GM12878 (cell line): ENCODE data around the gene DDR1. TPM values are rescaled to one million over a fixed set of nuclear protein-coding genes. Genes with fewer than 3 reads are reported as not detected.

Source experiments
- ATAC-seq: fragments of 200-7000 bp; cut with Tn5 transposase; 3 replicates; pipeline ENCODE4 v1.9.1; 2020; ENCODE audit warnings: mild to moderate bottlenecking, moderate library complexity
- Bru-seq: library from RNA; stranded (reverse); fragments of 400-500 nt; gene quantifications from one replicate; lab custom pipeline; 2021; lab: Mats Ljungman, UMichigan
- BruChase-seq, 2 experiments: library from RNA; stranded (reverse); fragments of 400-500 nt; gene quantifications; one replicate each; lab custom pipeline; 2021; lab: Mats Ljungman, UMichigan
- BruUV-seq: library from RNA; stranded (reverse); fragments of 400-500 nt; replicated peaks from 2 replicates; lab custom pipeline; 2021; lab: Mats Ljungman, UMichigan
- CTCF ChIA-PET: fragments of 300-600 bp; sonication (Branson Sonifier 250); formaldehyde crosslinking; extraction: SDS; loops from one replicate; lab custom pipeline; 2021; ENCODE audit warnings: inconsistent platforms; lab: Yijun Ruan, JAX
- POLR2A ChIA-PET: fragments of 350-600 bp; formaldehyde crosslinking; extraction: SDS; loops from one replicate; lab custom pipeline; 2021; ENCODE audit warnings: inconsistent platforms; lab: Charles Lee
- RAD21 ChIA-PET: fragments of 300-600 bp; sonication (Branson Sonifier 250); formaldehyde crosslinking; loops from one replicate; lab custom pipeline; 2023; ENCODE audit warnings: antibody characterized with exemption; ENCODE audit not compliant: unreplicated experiment; lab: Charles Lee
- SMC1A ChIA-PET: fragments of 300-600 bp; sonication (Branson Sonifier 250); formaldehyde crosslinking; loops from one replicate; lab custom pipeline; 2023; ENCODE audit not compliant: unreplicated experiment, uncharacterized antibody; lab: Charles Lee
- DNase-seq: peaks from one replicate; pipeline ENCODE4 v3.0.0-alpha.2; 2011; ENCODE audit warnings: low read depth, low spot score
- FAIRE-seq: peaks from 3 replicates; lab custom pipeline; 2011; peaks lifted over from hg19 to GRCh38; lab: Jason Lieb, UNC
- H2AFZ ChIP-seq: 2 replicates; pipeline ENCODE4 v1.6.0; 2011; ENCODE audit warnings: low read depth, low read length, control low read depth; ENCODE audit not compliant: control insufficient read depth
- H3K27ac ChIP-seq: 2 replicates; pipeline ENCODE4 v1.5.1; 2011; ENCODE audit warnings: control low read depth; ENCODE audit not compliant: control insufficient read depth, insufficient read depth
- H3K27me3 ChIP-seq, 2 experiments: replicated peaks in 1 of 2; 2 replicates each; pipeline versions ENCODE4 v1.6.0 to v1.6.1; 2011; ENCODE audit warnings: low read length in 1 of 2; ENCODE audit not compliant: control insufficient read depth in 2 of 2, insufficient read depth in 2 of 2
- H3K36me3 ChIP-seq, 2 experiments: 2 replicates each; pipeline ENCODE4 v1.5.1; 2011; ENCODE audit warnings: low read length in 1 of 2; ENCODE audit not compliant: control insufficient read depth in 2 of 2, insufficient read depth in 2 of 2
- H3K4me1 ChIP-seq: 2 replicates; pipeline ENCODE4 v1.6.1; 2011; ENCODE audit warnings: mild to moderate bottlenecking, low read length, moderate library complexity, mixed read lengths; ENCODE audit not compliant: control insufficient read depth, insufficient read depth
- H3K4me2 ChIP-seq: 2 replicates; pipeline ENCODE4 v1.6.0; 2011; ENCODE audit warnings: control low read depth; ENCODE audit not compliant: control insufficient read depth, insufficient read depth
- H3K4me3 ChIP-seq: fragments of 200-600 bp; sonication (generic); 2 replicates; pipeline ENCODE4 v1.5.1; 2016
- H3K79me2 ChIP-seq: 2 replicates; pipeline ENCODE4 v1.6.0; 2011; ENCODE audit warnings: low read length; ENCODE audit not compliant: control insufficient read depth, insufficient read depth
- H3K9ac ChIP-seq: 2 replicates; pipeline ENCODE4 v1.8.0; 2011; ENCODE audit warnings: low read length, control low read depth, mixed read lengths; ENCODE audit not compliant: control insufficient read depth, insufficient read depth
- H3K9me3 ChIP-seq: replicated peaks from 3 replicates; pipeline ENCODE4 v1.5.1; 2011; ENCODE audit warnings: mild to moderate bottlenecking, low read length; ENCODE audit not compliant: control insufficient read depth, insufficient read depth
- H4K20me1 ChIP-seq: 2 replicates; pipeline ENCODE4 v1.6.0; 2011; ENCODE audit not compliant: control insufficient read depth, insufficient read depth
- BHLHE40 ChIP-seq, 2 experiments: fragments of 450-650 bp in 1 of 2; IDR thresholded peaks; 2 replicates each; pipeline ENCODE4 v1.6.1; 2011 to 2017; ENCODE audit warnings: low read depth in 2 of 2, borderline replicate concordance in 1 of 2, improper control_type of control experiment in 1 of 2, low read length in 1 of 2, mild to moderate bottlenecking in 1 of 2
- BRCA1 ChIP-seq: IDR thresholded peaks from 2 replicates; pipeline ENCODE4 v1.6.1; 2011; ENCODE audit warnings: low read depth, low read length, improper control_type of control experiment
- CHD1 ChIP-seq: IDR thresholded peaks from 2 replicates; pipeline ENCODE4 v1.6.1; 2012; ENCODE audit warnings: low read depth, low read length, improper control_type of control experiment
- CHD4 ChIP-seq: fragments of 200-600 bp; sonication (generic); IDR thresholded peaks from 2 replicates; pipeline ENCODE4 v1.6.1; 2016; ENCODE audit warnings: mild to moderate bottlenecking
- CREM ChIP-seq: IDR thresholded peaks from 2 replicates; pipeline ENCODE4 v1.6.1; 2014; ENCODE audit warnings: antibody characterized with exemption, low read depth
- DPF2 ChIP-seq: fragments of 450-650 bp; IDR thresholded peaks from 2 replicates; pipeline ENCODE4 v1.6.1; 2017; ENCODE audit warnings: mild to moderate bottlenecking
- GATAD2B ChIP-seq: fragments of 450-650 bp; conservative IDR thresholded peaks from 2 replicates; pipeline ENCODE4 v1.6.1; 2017; ENCODE audit warnings: low read depth, mild to moderate bottlenecking, moderate library complexity
- JUNB ChIP-seq: IDR thresholded peaks from 2 replicates; pipeline ENCODE4 v1.6.1; 2016; ENCODE audit warnings: antibody characterized with exemption, mild to moderate bottlenecking
- NR2C1 ChIP-seq: fragments of 450-650 bp; IDR thresholded peaks from 2 replicates; pipeline ENCODE4 v1.6.1; 2017; ENCODE audit warnings: antibody characterized with exemption, mild to moderate bottlenecking, moderate library complexity
- PAX8 ChIP-seq: fragments of 450-650 bp; IDR thresholded peaks from 2 replicates; pipeline ENCODE4 v1.6.1; 2017; ENCODE audit warnings: mild to moderate bottlenecking, moderate library complexity
- RAD21 ChIP-seq: IDR thresholded peaks from 2 replicates; pipeline ENCODE4 v1.6.1; 2011; ENCODE audit warnings: mild to moderate bottlenecking, low read depth, low read length, moderate library complexity; ENCODE audit not compliant: insufficient read depth
- RUNX3 ChIP-seq: IDR thresholded peaks from 2 replicates; pipeline ENCODE4 v1.6.1; 2012; ENCODE audit warnings: low read length, inconsistent platforms
- SIX5 ChIP-seq: IDR thresholded peaks from 2 replicates; pipeline ENCODE4 v1.6.1; 2011; ENCODE audit warnings: mild to moderate bottlenecking, low read depth, low read length, moderate library complexity; ENCODE audit not compliant: severe bottlenecking
- SPI1 ChIP-seq: IDR thresholded peaks from 2 replicates; pipeline ENCODE4 v1.6.1; 2011; ENCODE audit warnings: low read depth, mild to moderate bottlenecking, low read length, moderate library complexity, borderline replicate concordance; ENCODE audit not compliant: insufficient read depth
- SRF ChIP-seq, 2 experiments: IDR thresholded peaks; 2 replicates each; pipeline ENCODE4 v1.6.1; 2011; ENCODE audit warnings: low read depth in 2 of 2, low read length in 2 of 2, mild to moderate bottlenecking in 1 of 2, moderate library complexity in 1 of 2
- TCF3 ChIP-seq: IDR thresholded peaks from 2 replicates; pipeline ENCODE4 v1.6.1; 2012; ENCODE audit warnings: low read depth, mild to moderate bottlenecking, low read length, borderline replicate concordance; ENCODE audit not compliant: insufficient read depth
- WGBS: methylation state at CpG from one replicate; pipeline ENCODE4 v1.1.6; 2016; ENCODE audit warnings: low lambda C conversion rate; ENCODE audit not compliant: insufficient replicate concordance, insufficient coverage; ENCODE audit errors: missing lambda C conversion rate; 5-methylcytosine and 5-hydroxymethylcytosine counted together
- in situ Hi-C: fragments of 300-500 bp; cut with MboI; formaldehyde crosslinking; loops from 9 replicates; pipeline ENCODE4 v1.14.3; 2018; ENCODE audit warnings: mixed read lengths
- intact Hi-C: fragments of 100-400 bp; cut with micrococcal nuclease; formaldehyde crosslinking; loops from one replicate; pipeline ENCODE4 v1.14.2; 2022; ENCODE audit not compliant: unreplicated experiment
- long read RNA-seq, 2 experiments: library from polyadenylated mRNA; unstranded; transcript quantifications; one replicate each; pipeline ENCODE4 v2.0.0, GENCODE V29; 2019 to 2020
- polyA minus RNA-seq, 3 experiments: library from RNA; depleted of rRNA, polyadenylated mRNA; stranded (reverse); fragments of >200 nt; gene quantifications; 2 replicates each; pipeline ENCODE4 v1.2.3, GENCODE V29; 2011
- polyA plus RNA-seq, 11 experiments: library from polyadenylated mRNA; depleted of rRNA in 4 of 11; unstranded in 6 of 11; stranded (reverse) in 5 of 11; fragments of >200 nt; fragmentation: Nextera tagmentation in 4 of 11; fragmentation: Illumina TruSeq in 1 of 11; extraction: Ambion mirVana in 4 of 11; extraction: Trizol in 1 of 11; gene quantifications; 1 replicate in 1 of 11; 2 replicates in 10 of 11; pipeline versions ENCODE4 v1.2.1 to v1.2.3, GENCODE V29; 2011 to 2016; ENCODE audit warnings: inconsistent platforms in 2 of 11, missing spikeins in 2 of 11, low read depth in 1 of 11
- total RNA-seq, 4 experiments: library from RNA; depleted of rRNA in 3 of 4; stranded (reverse); fragments of >200 nt in 3 of 4; fragmentation: Illumina TruSeq in 1 of 4; extraction: Trizol in 1 of 4; gene quantifications; 2 replicates each; pipeline versions ENCODE4 v1.2.1 to v1.2.3, GENCODE V29; 2013 to 2021
- TF ChIP-seq, protein P1 (sequence below): IDR thresholded peaks from 2 replicates; pipeline ENCODE4 v1.6.1; 2011; ENCODE audit warnings: low read depth, mild to moderate bottlenecking, low read length, moderate library complexity, borderline replicate concordance; ENCODE audit errors: extremely low read depth
- TF ChIP-seq, protein P2 (sequence below): fragments of 150-350 bp; IDR thresholded peaks from 2 replicates; pipeline ENCODE4 v1.6.1; 2014; ENCODE audit warnings: mild to moderate bottlenecking, low read depth, low read length

DDR1 gene
- total RNA-seq (2013; cell fraction: nucleolus; rRNA removed): 83.6 and 88.2 TPM in 2 replicates
- total RNA-seq (2014; rRNA removed): 17.9 and 18.3 TPM in 2 replicates
- total RNA-seq (2014; rRNA removed; fragmentation: Illumina TruSeq; extraction: Trizol): 11.2 and 11.6 TPM in 2 replicates
- 39.0 and 39.9 TPM in 2 replicates for total RNA-seq (2021)
- 6.3 TPM for polyA plus RNA-seq (2011; ENCODE audit: low read depth)
- polyA plus RNA-seq (2011; rRNA removed): 19.2 and 27.8 TPM in 2 replicates
- polyA plus RNA-seq (2011; cell fraction: cytosol; rRNA removed): 30.9 and 38.1 TPM in 2 replicates
- 128 and 138 TPM in 2 replicates for polyA plus RNA-seq (2011; cell fraction: nucleus; rRNA removed)
- 13.5 and 17.3 TPM in 2 replicates for polyA plus RNA-seq (2012)
- polyA plus RNA-seq (2014; fragmentation: Illumina TruSeq; extraction: Trizol): 8.0 and 12.2 TPM in 2 replicates
- 1 to 10 TPM; 1.1 to 2.2 TPM for polyA plus RNA-seq (2014; fragmentation: Nextera tagmentation; extraction: Ambion mirVana)
- polyA plus RNA-seq (2014; rRNA removed): 21.5 and 23.0 TPM in 2 replicates
- 1 to 10 TPM; 8.9 to 9.1 TPM for polyA plus RNA-seq (2016; fragmentation: Nextera tagmentation; extraction: Ambion mirVana)
- 34.8 and 57.6 TPM in 2 replicates for polyA minus RNA-seq (2011; rRNA and poly(A)+ RNA removed)
- polyA minus RNA-seq (2011; cell fraction: cytosol; rRNA and poly(A)+ RNA removed): 28.7 and 40.0 TPM in 2 replicates
- 42.9 and 58.5 TPM in 2 replicates for polyA minus RNA-seq (2011; cell fraction: nucleus; rRNA and poly(A)+ RNA removed)
- percentile 62 among the genes with signal in this experiment for Bru-seq, nascent RNA
- percentile 72 among the genes with signal in this experiment for BruChase-seq, experiment 1, labeled RNA remaining after a 6-hour chase
- BruChase-seq, experiment 2, labeled RNA remaining after a 2-hour chase: percentile 68 among the genes with signal in this experiment
- long read RNA-seq, experiment 1, partial matches to known transcripts: 1 of 1 reads
- long read RNA-seq, experiment 1, other reads (novel, unspliced or antisense): 0 of 1 reads
- long read RNA-seq, experiment 2, partial matches to known transcripts: 0 of 3 reads
- long read RNA-seq, experiment 2, other reads (novel, unspliced or antisense): 3 of 3 reads

- H3K9ac ChIP-seq: peak within 1 kb of the TSS; percentile 64
- peak within 1 kb of the TSS; percentile 81 for H3K27ac ChIP-seq
- peaks cover 10% of the 10 kb centered on the region for H3K79me2 ChIP-seq
- intact Hi-C loops (loop anchor here (2.0 kb wide), 2 partner anchors 17 to 25 kb away; partner anchors contain the start of gene GTF2H4), in situ Hi-C loops (no loop called here)
- peaks cover 38% of the 10 kb centered on the region for H3K4me1 ChIP-seq
- H3K9me3 ChIP-seq: no peaks in the 10 kb centered on the region
- no peaks in the 10 kb centered on the region for H4K20me1 ChIP-seq
- H3K27me3 ChIP-seq: no peaks in the 10 kb centered on the region
- CTCF ChIA-PET: interaction anchor here (0.5 to 6.7 kb wide), 11 partner anchors 22 to 383 kb away, joined by 3 to 71 read pairs (median 5); partner anchors contain the start of gene VARS2
- peak within 1 kb of the TSS; percentile 73 for H2AFZ ChIP-seq
- 16% methylated on average over 21 of the region's 62 CpGs for WGBS
- RAD21 ChIA-PET: interaction anchor here (0.5 to 10.7 kb wide), 22 partner anchors 17 to 269 kb away, joined by 3 to 144 read pairs (median 4); partner anchors contain the start of genes GTF2H4, IER3 and VARS2
- BruUV-seq: TSS peak; percentile 43
- DNase-seq: no peak
- no peaks in the 10 kb centered on the region; a peak in 1 of 4 replicates for H3K36me3 ChIP-seq
- H3K4me2 ChIP-seq: peak within 1 kb of the TSS; percentile 99
- FAIRE-seq: no peak
- SMC1A ChIA-PET: interaction anchor here (1.1 to 4.9 kb wide), 13 partner anchors 17 to 283 kb away, joined by 3 to 40 read pairs (median 4); partner anchors contain the start of genes GTF2H4, MDC1 and VARS2
- peak within 1 kb of the TSS; percentile 75 for H3K4me3 ChIP-seq
- POLR2A ChIA-PET: interaction anchor here (0.5 to 5.8 kb wide), 19 partner anchors 12 to 656 kb away, joined by 3 to 50 read pairs (median 4); partner anchors contain the start of genes GTF2H4, MDC1 and VARS2
- peak; percentile 65 for ATAC-seq
- no peak for TF ChIP-seq PAX8
- no peak for TF ChIP-seq RUNX3
- TF ChIP-seq BRCA1: no peak
- TF ChIP-seq GATAD2B: peak; percentile 17
- peak; percentile 80 for TF ChIP-seq SPI1
- TF ChIP-seq JUNB: no peak
- no peak for TF ChIP-seq CHD4
- no peak for TF ChIP-seq SIX5
- TF ChIP-seq, protein P1, sequence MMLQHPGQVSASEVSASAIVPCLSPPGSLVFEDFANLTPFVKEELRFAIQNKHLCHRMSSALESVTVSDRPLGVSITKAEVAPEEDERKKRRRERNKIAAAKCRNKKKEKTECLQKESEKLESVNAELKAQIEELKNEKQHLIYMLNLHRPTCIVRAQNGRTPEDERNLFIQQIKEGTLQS: no peak
- no peak for TF ChIP-seq NR2C1
- TF ChIP-seq, protein P2, sequence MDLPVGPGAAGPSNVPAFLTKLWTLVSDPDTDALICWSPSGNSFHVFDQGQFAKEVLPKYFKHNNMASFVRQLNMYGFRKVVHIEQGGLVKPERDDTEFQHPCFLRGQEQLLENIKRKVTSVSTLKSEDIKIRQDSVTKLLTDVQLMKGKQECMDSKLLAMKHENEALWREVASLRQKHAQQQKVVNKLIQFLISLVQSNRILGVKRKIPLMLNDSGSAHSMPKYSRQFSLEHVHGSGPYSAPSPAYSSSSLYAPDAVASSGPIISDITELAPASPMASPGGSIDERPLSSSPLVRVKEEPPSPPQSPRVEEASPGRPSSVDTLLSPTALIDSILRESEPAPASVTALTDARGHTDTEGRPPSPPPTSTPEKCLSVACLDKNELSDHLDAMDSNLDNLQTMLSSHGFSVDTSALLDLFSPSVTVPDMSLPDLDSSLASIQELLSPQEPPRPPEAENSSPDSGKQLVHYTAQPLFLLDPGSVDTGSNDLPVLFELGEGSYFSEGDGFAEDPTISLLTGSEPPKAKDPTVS: no peak
- TF ChIP-seq CHD1: no peak
- no peak for TF ChIP-seq SRF (IDR thresholded peaks at IDR 0.05; ENCODE audit: low read depth in 2 of 2, low read length in 2 of 2)
- no peak for TF ChIP-seq BHLHE40 (IDR thresholded peaks at IDR 0.05; ENCODE audit: borderline replicate concordance in 1 of 2, low read depth in 2 of 2, low read length in 1 of 2)
- no peak for TF ChIP-seq TCF3
- no peak for TF ChIP-seq CREM
- TF ChIP-seq DPF2: 0 out of 2 replicates have a peak, but pooled peaks have one; percentile 29
- no peak for TF ChIP-seq RAD21
Observed at GRCh38 chr6:30883685-30884520, at the start of gene DDR1. TSS of gene DDR1 (plus strand) at chr6:30884519. CDS start at chr6:30888730, 4,211 bp downstream.
